Measurements from ENCODE around the gene MZT1.
A peak's percentile ranks its signal among the peaks of the same experiment; 100 is the strongest.
"Not testable (repeated sequence)": the region's sequence is repeated elsewhere in the genome, so short reads cannot be mapped to it uniquely, and the experiment has no call there.

The MZT1 gene

GRCh38 chr13:72727417-72728289 lies at the start of gene MZT1, which contains the start of gene BORA:
Gene MZT1, minus strand, starts transcription at chr13:72727629. Its CDS starts 27 bp downstream, at chr13:72727602.
Gene BORA, plus strand, starts transcription at chr13:72727923. Its CDS starts 1,018 bp downstream, at chr13:72728941.
- peak; percentile 99 for DNase-seq

GRCh38 chr13:72774019-72774418 lies 46.6 kb upstream of the MZT1 start:
- DNase-seq, result no peak

GRCh38 chr13:72763411-72763810 lies 36.0 kb upstream of the MZT1 start:
- DNase-seq, result no peak

- no peak for DNase-seq
These were observed 32.8 kb upstream of the MZT1 start for GRCh38 chr13:72760189-72760588.

GRCh38 chr13:72757792-72758535 lies 30.5 kb upstream of the MZT1 start:
- DNase-seq, result no peak

GRCh38 chr13:72754111-72754510 lies 26.7 kb upstream of the MZT1 start:
- DNase-seq, result no peak

- DNase-seq, result no peak
These were observed 23.8 kb upstream of the MZT1 start for GRCh38 chr13:72751220-72751619.

- DNase-seq, result no peak
These were observed 17.8 kb upstream of the MZT1 start for GRCh38 chr13:72745260-72745659.

GRCh38 chr13:72740015-72740414 lies 12.6 kb upstream of the MZT1 start:
- no peak for DNase-seq

GRCh38 chr13:72737033-72737432 lies 9.6 kb upstream of the MZT1 start:
- no peak for DNase-seq

GRCh38 chr13:72728290-72728605 lies 819 bp upstream of the MZT1 start:
- peak; percentile 16 for DNase-seq

- peak; percentile 78 for DNase-seq
These were observed 558 bp downstream of the MZT1 start for GRCh38 chr13:72726726-72727416.

GRCh38 chr13:72726185-72726584 lies 1.2 kb downstream of the MZT1 start:
- not testable (repeated sequence) for DNase-seq

- no peak for DNase-seq
These were observed 10.7 kb downstream of the MZT1 start for GRCh38 chr13:72716776-72717175.

- DNase-seq, result peak; percentile 13
These were observed 26.9 kb downstream of the MZT1 start for GRCh38 chr13:72700509-72700908.

GRCh38 chr13:72698164-72698563 lies 29.3 kb downstream of the MZT1 start:
- no peak for DNase-seq

GRCh38 chr13:72696579-72696978 lies 30.9 kb downstream of the MZT1 start:
- peak; percentile 48 for DNase-seq

GRCh38 chr13:72694314-72694713 lies 33.1 kb downstream of the MZT1 start:
- DNase-seq, result no peak

- DNase-seq, result no peak
These were observed 33.6 kb downstream of the MZT1 start for GRCh38 chr13:72693832-72694231.

- no peak for DNase-seq
These were observed 34.4 kb downstream of the MZT1 start for GRCh38 chr13:72692884-72693514.

- no peak for DNase-seq
These were observed 38.2 kb downstream of the MZT1 start for GRCh38 chr13:72689181-72689696.

GRCh38 chr13:72686766-72687165 lies 40.7 kb downstream of the MZT1 start:
- no peak for DNase-seq

- DNase-seq, result no peak
These were observed 47.1 kb downstream of the MZT1 start for GRCh38 chr13:72680353-72680752.
